Measurements from ENCODE around the gene KDM2A.
A peak's percentile ranks its signal among the peaks of the same experiment; 100 is the strongest.
"Not testable (repeated sequence)": the region's sequence is repeated elsewhere in the genome, so short reads cannot be mapped to it uniquely, and the experiment has no call there.

Gene KDM2A

GRCh38 chr11:67118181-67118766 is 789 bp upstream of the KDM2A start:
- DNase-seq, result peak; percentile 49

- peak; percentile 11 for DNase-seq
Observed at GRCh38 chr11:67119585-67120391, 725 bp downstream of the KDM2A start.

GRCh38 chr11:67120456-67120855 is 1.4 kb downstream of the KDM2A start:
- no peak for DNase-seq

- DNase-seq, result peak; percentile 18
Observed at GRCh38 chr11:67120881-67121710, 2.0 kb downstream of the KDM2A start.

GRCh38 chr11:67123801-67124200 is 4.7 kb downstream of the KDM2A start:
- DNase-seq, result not testable (repeated sequence)

- not testable (repeated sequence) for DNase-seq
Observed at GRCh38 chr11:67126243-67126642, 7.2 kb downstream of the KDM2A start.

GRCh38 chr11:67126986-67127385 is 7.9 kb downstream of the KDM2A start:
- no peak for DNase-seq

GRCh38 chr11:67130861-67131260 is 11.8 kb downstream of the KDM2A start:
- not testable (repeated sequence) for DNase-seq

GRCh38 chr11:67136156-67136555 is 17.1 kb downstream of the KDM2A start:
- DNase-seq, result no peak

- no peak for DNase-seq
Observed at GRCh38 chr11:67138922-67139321, 19.9 kb downstream of the KDM2A start.

GRCh38 chr11:67146516-67147226 is 27.6 kb downstream of the KDM2A start:
- no peak for DNase-seq

GRCh38 chr11:67153971-67154370 is 34.9 kb downstream of the KDM2A start:
- no peak for DNase-seq

GRCh38 chr11:67154726-67155125 is 35.7 kb downstream of the KDM2A start:
- no peak for DNase-seq

GRCh38 chr11:67157691-67158090 is 38.6 kb downstream of the KDM2A start:
- DNase-seq, result no peak

- DNase-seq, result no peak
Observed at GRCh38 chr11:67158221-67158620, 39.2 kb downstream of the KDM2A start.

- DNase-seq, result no peak
Observed at GRCh38 chr11:67160045-67160444, 41.0 kb downstream of the KDM2A start.

- DNase-seq, result peak; percentile 46
Observed at GRCh38 chr11:67160872-67161783, 42.1 kb downstream of the KDM2A start.

GRCh38 chr11:67163006-67163405 is 43.9 kb downstream of the KDM2A start:
- DNase-seq, result no peak

- DNase-seq, result no peak
Observed at GRCh38 chr11:67165623-67166022, 46.6 kb downstream of the KDM2A start.

GRCh38 chr11:67167091-67167490 is 48.0 kb downstream of the KDM2A start:
- no peak for DNase-seq

GRCh38 chr11:67167719-67168118 is 48.7 kb downstream of the KDM2A start:
- no peak for DNase-seq

GRCh38 chr11:67168911-67169310 is 49.8 kb downstream of the KDM2A start:
- not testable (repeated sequence) for DNase-seq

Data from fibroblast of skin of right biceps (primary cell).